GM19468 (cell line): ENCODE results near the gene SPON1.

Experiments used
- ATAC-seq: cut with Tn5 transposase; IDR thresholded peaks from one replicate; pipeline ENCODE4 v1.9.1; 2021; ENCODE audit warnings: mild to moderate bottlenecking, moderate library complexity, moderate number of reproducible peaks; ENCODE audit not compliant: unreplicated experiment; ENCODE audit errors: extremely low read depth

SPON1 gene

GRCh38 chr11:13942971-13943381, 19.5 kb upstream of the SPON1 start:
- ATAC-seq = no peak

GRCh38 chr11:13944016-13944415, 18.5 kb upstream of the SPON1 start:
- ATAC-seq = no peak

- no peak for ATAC-seq
Measured at GRCh38 chr11:13944911-13945425, 17.6 kb upstream of the SPON1 start.

- ATAC-seq = no peak
Measured at GRCh38 chr11:13947379-13947778, 15.1 kb upstream of the SPON1 start.

- no peak for ATAC-seq
Measured at GRCh38 chr11:13949876-13950275, 12.6 kb upstream of the SPON1 start.

- ATAC-seq = no peak
Measured at GRCh38 chr11:13952221-13952620, 10.3 kb upstream of the SPON1 start.

- no peak for ATAC-seq
Measured at GRCh38 chr11:13952668-13953067, 9.9 kb upstream of the SPON1 start.

- no peak for ATAC-seq
Measured at GRCh38 chr11:13954591-13954990, 7.9 kb upstream of the SPON1 start.

GRCh38 chr11:13955971-13956421, 6.5 kb upstream of the SPON1 start:
- peak; percentile 45 for ATAC-seq

- ATAC-seq = no peak
Measured at GRCh38 chr11:13956988-13957387, 5.5 kb upstream of the SPON1 start.

GRCh38 chr11:13958641-13959400, 3.7 kb upstream of the SPON1 start:
- no peak for ATAC-seq

- ATAC-seq = no peak
Measured at GRCh38 chr11:13962198-13962561, 343 bp upstream of the SPON1 start.

- no peak for ATAC-seq
Measured at GRCh38 chr11:13963169-13963948, 836 bp downstream of the SPON1 start.

GRCh38 chr11:13963949-13964770, 1.6 kb downstream of the SPON1 start:
- no peak for ATAC-seq

- ATAC-seq = no peak
Measured at GRCh38 chr11:13964771-13965074, 2.2 kb downstream of the SPON1 start.

- no peak for ATAC-seq
Measured at GRCh38 chr11:13965337-13965736, 2.8 kb downstream of the SPON1 start.

GRCh38 chr11:13966013-13966412, 3.5 kb downstream of the SPON1 start:
- ATAC-seq = no peak

- no peak for ATAC-seq
Measured at GRCh38 chr11:13966486-13966885, 4.0 kb downstream of the SPON1 start.

GRCh38 chr11:13970986-13971385, 8.5 kb downstream of the SPON1 start:
- ATAC-seq = no peak

- no peak for ATAC-seq
Measured at GRCh38 chr11:13972043-13972910, 9.8 kb downstream of the SPON1 start.
